ENCODE results near the gene SFXN3. TPM values are rescaled to one million over a fixed set of nuclear protein-coding genes. Genes with fewer than 3 reads are reported as not detected.

Gene SFXN3
- total RNA-seq, 1 donor from 2014 or later, result 5.2 TPM

DNA sequence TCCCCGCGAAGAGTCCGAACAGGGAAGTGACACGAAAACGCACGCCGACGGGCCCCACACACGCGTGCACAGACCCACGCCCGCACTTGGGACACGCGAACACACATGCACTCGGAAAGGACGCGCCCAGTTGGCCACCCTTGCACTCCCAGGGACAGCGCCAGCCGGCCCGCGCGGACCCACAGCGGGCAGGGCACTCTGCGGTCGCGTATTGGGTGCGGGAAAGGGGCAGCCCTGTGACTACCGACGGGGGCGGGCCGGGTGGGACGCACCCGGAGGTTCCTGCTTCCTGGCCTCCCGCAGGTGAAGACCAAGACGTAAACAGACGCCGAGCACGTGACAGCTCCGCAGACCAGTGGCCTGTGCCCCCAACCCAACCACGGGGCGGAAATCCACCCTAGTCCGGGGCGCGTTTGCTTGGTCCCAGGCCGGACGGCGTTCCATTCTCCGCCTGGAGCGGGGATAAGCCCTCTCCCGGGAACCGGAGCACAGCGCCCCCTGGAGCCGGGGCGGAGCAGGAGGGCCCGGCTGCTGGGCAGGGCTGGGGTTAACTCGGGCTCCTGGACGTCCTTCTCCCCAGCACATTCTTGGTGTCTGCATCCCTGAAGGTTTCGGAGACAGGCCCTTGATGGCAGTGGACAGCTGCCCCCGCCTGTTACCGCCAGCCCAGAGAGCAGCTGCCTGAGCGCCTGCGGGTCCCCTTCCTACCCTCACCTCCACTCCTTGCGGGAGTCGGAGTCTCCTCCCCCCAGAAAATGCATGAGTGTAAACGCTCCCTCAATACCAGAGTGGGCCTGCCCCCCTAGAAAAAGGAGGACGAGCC lies 33.5 kb upstream of the SFXN3 start:
- Mint-ChIP-seq H3K9me3 (ENCODE audit: unreplicated experiment) (peaks cover 12% of the 10 kb centered on the region), H3K27ac (ENCODE audit: unreplicated experiment) (peak overlapping the region; percentile 97)

DNA sequence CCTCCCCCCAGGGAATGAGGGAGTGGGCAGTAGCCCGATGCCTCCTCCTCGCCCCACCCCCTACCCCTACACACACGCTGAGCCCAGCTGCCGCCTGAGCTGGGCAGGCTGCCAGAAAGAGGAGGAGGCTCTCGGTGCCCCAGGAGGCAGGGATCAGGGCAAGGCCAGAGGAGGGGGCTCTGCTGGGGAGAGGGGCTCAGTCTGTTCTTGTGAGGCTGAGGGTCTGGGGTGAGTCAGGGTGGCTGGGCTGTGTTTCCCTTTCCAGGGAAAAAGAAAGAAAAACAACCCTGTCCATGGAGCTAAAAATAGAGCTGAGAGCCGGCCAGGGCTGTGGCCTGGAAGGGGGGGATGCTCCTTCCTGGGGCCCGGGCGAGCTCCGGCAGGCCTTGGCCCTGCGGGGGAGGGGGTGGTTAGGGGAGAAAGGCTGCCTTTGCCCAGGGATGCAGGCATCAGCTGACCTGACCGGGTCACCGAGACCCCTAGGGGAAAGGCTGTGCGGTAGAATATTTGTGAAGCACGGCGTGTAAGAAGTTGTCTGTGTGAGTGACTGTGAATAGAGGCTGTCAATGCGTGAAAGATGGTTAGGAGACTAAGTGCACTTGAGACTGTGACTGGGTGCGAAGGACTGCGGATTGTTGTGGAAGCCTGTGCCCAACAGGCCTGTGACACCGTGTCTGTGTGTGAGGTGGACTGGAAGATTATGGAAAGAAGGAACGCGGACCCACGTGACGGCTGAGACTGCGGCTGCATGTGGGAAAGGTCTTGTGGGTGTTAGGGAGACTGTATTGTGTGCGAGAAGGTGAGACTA lies 32.6 kb upstream of the SFXN3 start:
- Mint-ChIP-seq H3K9me3 (ENCODE audit: unreplicated experiment) (peaks cover 12% of the 10 kb centered on the region), H3K36me3 (ENCODE audit: unreplicated experiment) (no peaks in the 10 kb centered on the region), H3K27me3 (ENCODE audit: unreplicated experiment) (peaks cover 14% of the 10 kb centered on the region), H3K27ac (ENCODE audit: unreplicated experiment) (peak overlapping the region; percentile 97), H3K4me3 (ENCODE audit: unreplicated experiment) (peak overlapping the region; percentile 92), H3K4me1 (ENCODE audit: low read depth, unreplicated experiment) (peaks cover 16% of the 10 kb centered on the region)
- TF ChIP-seq, protein P1, sequence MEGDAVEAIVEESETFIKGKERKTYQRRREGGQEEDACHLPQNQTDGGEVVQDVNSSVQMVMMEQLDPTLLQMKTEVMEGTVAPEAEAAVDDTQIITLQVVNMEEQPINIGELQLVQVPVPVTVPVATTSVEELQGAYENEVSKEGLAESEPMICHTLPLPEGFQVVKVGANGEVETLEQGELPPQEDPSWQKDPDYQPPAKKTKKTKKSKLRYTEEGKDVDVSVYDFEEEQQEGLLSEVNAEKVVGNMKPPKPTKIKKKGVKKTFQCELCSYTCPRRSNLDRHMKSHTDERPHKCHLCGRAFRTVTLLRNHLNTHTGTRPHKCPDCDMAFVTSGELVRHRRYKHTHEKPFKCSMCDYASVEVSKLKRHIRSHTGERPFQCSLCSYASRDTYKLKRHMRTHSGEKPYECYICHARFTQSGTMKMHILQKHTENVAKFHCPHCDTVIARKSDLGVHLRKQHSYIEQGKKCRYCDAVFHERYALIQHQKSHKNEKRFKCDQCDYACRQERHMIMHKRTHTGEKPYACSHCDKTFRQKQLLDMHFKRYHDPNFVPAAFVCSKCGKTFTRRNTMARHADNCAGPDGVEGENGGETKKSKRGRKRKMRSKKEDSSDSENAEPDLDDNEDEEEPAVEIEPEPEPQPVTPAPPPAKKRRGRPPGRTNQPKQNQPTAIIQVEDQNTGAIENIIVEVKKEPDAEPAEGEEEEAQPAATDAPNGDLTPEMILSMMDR (IDR thresholded peaks at IDR 0.05; ENCODE audit: partially characterized antibody, unreplicated experiment), result no peak
- peak; percentile 93 for DNase-seq

More for the DNA sequence above, 33.5 kb upstream of the SFXN3 start:
- Mint-ChIP-seq H3K4me3 (ENCODE audit: unreplicated experiment) (peak overlapping the region; percentile 92), H3K36me3 (ENCODE audit: unreplicated experiment) (no peaks in the 10 kb centered on the region), H3K4me1 (ENCODE audit: low read depth, unreplicated experiment) (peaks cover 16% of the 10 kb centered on the region), H3K27me3 (ENCODE audit: unreplicated experiment) (peaks cover 14% of the 10 kb centered on the region)
- TF ChIP-seq, protein P1 (IDR thresholded peaks at IDR 0.05; ENCODE audit: partially characterized antibody, unreplicated experiment), result peak; percentile 91
- peak; percentile 92 for DNase-seq

DNA sequence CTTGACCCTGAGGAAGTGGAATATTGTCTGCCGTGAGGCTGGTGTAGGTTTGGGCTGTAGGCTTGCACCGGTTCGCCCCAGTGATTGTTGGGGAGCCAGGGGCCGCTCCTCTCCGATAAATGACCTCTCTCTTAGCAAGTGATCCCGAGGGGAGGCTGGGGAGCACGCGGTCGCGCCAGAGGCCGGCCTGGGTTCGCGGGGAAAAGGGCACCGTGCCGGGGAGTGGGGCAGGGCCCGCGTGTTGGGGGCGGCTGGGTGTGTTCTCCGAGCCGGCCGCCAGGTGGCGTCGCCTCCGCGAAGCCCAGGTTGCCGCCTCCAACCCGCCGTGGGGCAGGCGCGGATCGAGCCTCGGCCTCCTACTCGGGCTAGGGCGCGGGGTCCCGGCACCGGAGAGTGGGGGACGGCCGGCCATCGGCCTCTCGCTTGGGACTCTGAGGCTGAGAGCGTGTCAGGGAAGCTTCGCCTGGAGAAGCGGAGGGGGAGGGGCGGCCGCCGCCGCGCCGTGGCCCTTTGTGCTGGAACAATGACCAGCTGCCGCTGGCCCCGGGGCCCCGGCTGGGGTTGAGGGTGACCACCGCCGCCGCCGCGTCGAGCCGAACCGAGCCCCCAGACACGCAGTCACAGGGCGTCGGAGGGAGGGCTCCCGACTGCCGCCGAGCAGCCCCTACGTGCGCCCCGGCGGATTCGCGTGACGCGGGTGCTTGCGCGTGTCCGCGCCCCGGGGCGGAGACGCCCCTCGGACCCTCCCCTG lies 31.9 kb upstream of the SFXN3 start:
- Mint-ChIP-seq H3K4me3 (ENCODE audit: unreplicated experiment) (peak overlapping the region; percentile 92), H3K4me1 (ENCODE audit: low read depth, unreplicated experiment) (peaks cover 16% of the 10 kb centered on the region), H3K9me3 (ENCODE audit: unreplicated experiment) (peaks cover 12% of the 10 kb centered on the region), H3K27me3 (ENCODE audit: unreplicated experiment) (peaks cover 14% of the 10 kb centered on the region), H3K27ac (ENCODE audit: unreplicated experiment) (peak overlapping the region; percentile 97), H3K36me3 (ENCODE audit: unreplicated experiment) (no peaks in the 10 kb centered on the region)
- peak; percentile 87 for DNase-seq
- TF ChIP-seq, protein P1 (IDR thresholded peaks at IDR 0.05; ENCODE audit: partially characterized antibody, unreplicated experiment), result peak; percentile 100

DNA sequence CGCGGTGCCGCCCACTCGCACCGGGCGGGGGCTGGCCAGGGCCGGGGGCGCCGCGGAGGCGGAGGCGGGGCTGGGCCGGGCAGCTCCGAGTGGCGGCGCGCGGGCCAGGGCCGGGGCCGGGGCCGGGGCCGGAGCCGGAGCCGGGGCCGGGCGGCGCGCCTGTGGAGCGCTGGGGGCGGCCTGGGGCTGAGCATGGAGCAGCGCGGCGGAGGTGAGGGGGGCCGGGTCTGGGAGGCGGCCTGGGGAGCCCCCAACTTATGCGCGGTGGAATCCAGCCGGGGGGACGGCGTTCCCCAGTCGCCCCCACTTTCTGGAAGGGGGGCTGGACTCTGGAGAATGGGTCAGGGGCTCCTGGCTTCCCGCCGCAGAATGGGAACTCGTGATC lies 31.3 kb upstream of the SFXN3 start, which contains the start of gene LZTS2:
TSS of gene LZTS2 (plus strand) at position 67 of the 385 bp plus-strand sequence. CDS start 2,731 bp downstream, outside the sequence.
- peaks cover 12% of the 10 kb centered on the region for H3K9me3 Mint-ChIP-seq (ENCODE audit: unreplicated experiment)
- peak; percentile 59 for DNase-seq

More for the DNA sequence above, 31.3 kb upstream of the SFXN3 start, which contains the start of gene LZTS2:
- H3K27me3 Mint-ChIP-seq (ENCODE audit: unreplicated experiment), result peaks cover 11% of the 10 kb centered on the region
- TF ChIP-seq, protein P1 (IDR thresholded peaks at IDR 0.05; ENCODE audit: partially characterized antibody, unreplicated experiment), result no peak
- peak within 1 kb of the TSS; percentile 97 for H3K27ac Mint-ChIP-seq (ENCODE audit: unreplicated experiment)
- H3K4me3 Mint-ChIP-seq (ENCODE audit: unreplicated experiment), result peak within 1 kb of the TSS; percentile 92
- H3K4me1 Mint-ChIP-seq (ENCODE audit: low read depth, unreplicated experiment), result peaks cover 14% of the 10 kb centered on the region
- H3K36me3 Mint-ChIP-seq (ENCODE audit: unreplicated experiment), result no peaks in the 10 kb centered on the region

All from glutamatergic neuron (in vitro differentiated cells).